HG03378 (cell line): Measurements from ENCODE around the gene XYLT1.

Experiments used
- ATAC-seq: cut with Tn5 transposase; IDR thresholded peaks from one replicate; pipeline ENCODE4 v1.9.1; 2021; ENCODE audit warnings: mild to moderate bottlenecking, moderate library complexity; ENCODE audit not compliant: unreplicated experiment

Gene XYLT1

GRCh38 chr16:17379121-17379571 is 91.6 kb downstream of the XYLT1 start:
- no peak for ATAC-seq

- no peak for ATAC-seq
These were observed 93.1 kb downstream of the XYLT1 start for GRCh38 chr16:17377360-17378324.

GRCh38 chr16:17375461-17376304 is 95.1 kb downstream of the XYLT1 start:
- no peak for ATAC-seq

- no peak for ATAC-seq
These were observed 96.0 kb downstream of the XYLT1 start for GRCh38 chr16:17374668-17375255.

GRCh38 chr16:17373533-17373932 is 97.2 kb downstream of the XYLT1 start:
- ATAC-seq = no peak

- no peak for ATAC-seq
These were observed 98.4 kb downstream of the XYLT1 start for GRCh38 chr16:17372386-17372785.

- no peak for ATAC-seq
These were observed 99.5 kb downstream of the XYLT1 start for GRCh38 chr16:17371299-17371698.

- no peak for ATAC-seq
These were observed 100.0 kb downstream of the XYLT1 start for GRCh38 chr16:17370731-17371285.

GRCh38 chr16:17370223-17370707 is 100.5 kb downstream of the XYLT1 start:
- ATAC-seq = no peak

GRCh38 chr16:17369421-17370222 is 101.1 kb downstream of the XYLT1 start:
- peak; percentile 63 for ATAC-seq

GRCh38 chr16:17368951-17369350 is 101.8 kb downstream of the XYLT1 start:
- no peak for ATAC-seq

GRCh38 chr16:17368446-17368845 is 102.3 kb downstream of the XYLT1 start:
- ATAC-seq = no peak

- ATAC-seq = no peak
These were observed 102.8 kb downstream of the XYLT1 start for GRCh38 chr16:17367923-17368322.

- ATAC-seq = no peak
These were observed 103.7 kb downstream of the XYLT1 start for GRCh38 chr16:17367036-17367435.

GRCh38 chr16:17366299-17366961 is 104.3 kb downstream of the XYLT1 start:
- ATAC-seq = no peak

- ATAC-seq = no peak
These were observed 105.0 kb downstream of the XYLT1 start for GRCh38 chr16:17365591-17366298.

- no peak for ATAC-seq
These were observed 105.6 kb downstream of the XYLT1 start for GRCh38 chr16:17365211-17365541.

GRCh38 chr16:17364319-17365210 is 106.2 kb downstream of the XYLT1 start:
- no peak for ATAC-seq
